Measurements from ENCODE around the gene LEKR1.

Gene LEKR1

DNA sequence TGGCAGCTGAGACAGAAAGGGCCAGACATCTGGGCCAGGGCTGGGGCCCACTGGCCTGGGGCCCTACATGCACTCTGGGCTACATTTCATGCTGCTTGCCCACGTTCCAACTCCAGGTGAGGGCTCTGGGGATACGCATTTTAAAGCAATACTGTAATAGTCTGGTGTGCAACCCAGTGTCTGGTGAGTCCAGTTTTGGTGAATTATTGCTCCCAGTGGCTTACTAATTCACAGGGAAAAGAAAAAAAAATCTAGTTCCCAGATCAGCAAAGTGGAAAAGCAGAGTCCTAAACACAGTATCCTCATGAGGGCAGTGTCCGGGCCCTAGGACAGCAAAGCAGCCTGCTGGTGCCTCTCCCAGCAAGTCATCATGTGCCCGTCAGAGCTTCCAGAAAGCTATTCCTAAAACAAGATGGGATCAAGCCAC, 251.4 kb downstream of the LEKR1 start:
- DNase-seq (ENCODE audit: low read depth in 2 of 3, low spot score in 1 of 3): no peak

DNA sequence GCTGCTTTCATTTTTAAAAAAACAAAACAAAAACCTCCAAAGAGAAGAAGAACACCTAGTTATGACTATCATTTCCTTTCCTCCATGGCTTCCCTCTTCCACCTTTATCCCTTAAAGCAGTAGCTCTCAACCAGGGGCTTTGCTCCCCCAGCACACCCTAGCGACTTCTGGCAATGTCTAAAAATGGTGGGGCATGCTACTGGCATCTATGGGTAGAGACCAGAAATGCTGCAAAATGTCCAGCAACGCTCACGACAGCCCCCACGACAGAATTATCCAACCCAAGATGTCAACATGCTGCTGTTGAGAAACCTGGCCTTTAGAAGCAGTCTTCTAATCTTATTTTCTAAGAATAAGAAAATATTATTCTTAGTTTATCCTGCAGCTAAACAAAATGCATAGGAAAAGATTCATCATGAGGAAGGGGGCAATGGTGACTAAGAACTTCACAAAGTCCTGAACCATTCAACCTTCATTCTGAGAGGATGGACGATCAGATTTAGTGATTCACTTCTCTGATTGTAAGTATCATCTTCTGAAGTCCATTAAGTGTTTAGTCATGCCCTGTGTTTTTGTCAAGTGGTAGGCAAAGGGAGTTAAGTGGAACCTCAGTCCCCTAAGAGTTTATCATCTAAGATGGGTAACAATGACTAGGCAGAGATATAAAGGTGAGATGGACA, 252.1 kb downstream of the LEKR1 start:
- no peak for DNase-seq (ENCODE audit: low read depth in 2 of 3, low spot score in 1 of 3)

DNA sequence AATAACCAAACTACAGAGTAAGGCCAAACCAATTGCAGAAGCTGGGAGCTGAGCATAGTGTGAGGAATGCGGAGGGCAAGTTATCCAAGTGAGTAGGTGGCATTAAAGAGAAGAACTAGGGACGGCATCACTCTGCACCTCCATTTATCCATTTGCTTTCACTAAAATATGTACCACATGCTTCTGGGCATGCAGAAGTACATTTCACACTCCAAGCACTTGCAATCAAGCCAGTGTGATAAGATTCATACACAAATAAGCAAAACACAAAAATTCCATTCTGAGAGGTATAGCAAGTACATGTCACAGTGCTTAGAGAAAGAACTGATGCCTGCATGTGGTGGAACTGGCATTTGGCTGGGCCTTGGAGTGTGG, 252.6 kb downstream of the LEKR1 start:
- no peak for DNase-seq (ENCODE audit: low read depth in 2 of 3, low spot score in 1 of 3)

DNA sequence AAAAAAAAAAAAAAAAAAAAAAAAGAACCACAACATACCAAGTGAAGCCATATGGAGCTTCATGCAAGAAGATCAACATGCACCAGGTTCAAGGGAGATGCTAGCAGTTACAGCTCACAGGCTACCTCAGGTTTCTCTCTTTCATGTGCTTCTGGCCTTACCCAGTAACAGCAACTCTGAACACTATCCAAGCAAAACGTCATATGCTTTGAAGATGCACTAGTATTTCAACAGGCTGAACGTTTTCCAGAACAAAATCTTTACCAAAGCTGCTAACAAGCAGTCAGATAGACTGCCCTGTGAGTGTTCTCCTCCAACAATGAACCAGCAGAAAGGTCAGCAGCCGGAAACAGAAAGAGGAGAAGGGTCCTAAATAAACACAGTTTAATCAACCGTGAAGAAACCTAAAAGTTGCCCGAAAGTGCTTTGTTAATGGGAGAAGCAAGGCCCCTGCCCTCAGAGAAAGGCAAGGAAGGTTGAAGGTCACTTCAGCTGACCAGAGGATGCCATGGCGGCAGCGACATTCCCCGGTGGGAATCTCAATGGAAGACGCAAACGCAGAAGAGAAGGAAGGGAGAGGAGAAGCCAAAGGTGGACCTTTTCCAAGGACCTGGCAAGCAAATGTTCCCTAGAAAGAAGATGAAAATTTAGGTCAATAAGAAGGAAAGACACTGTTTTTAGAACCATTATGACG, 253.7 kb downstream of the LEKR1 start:
- DNase-seq (ENCODE audit: low read depth in 2 of 3, low spot score in 1 of 3): no peak

DNA sequence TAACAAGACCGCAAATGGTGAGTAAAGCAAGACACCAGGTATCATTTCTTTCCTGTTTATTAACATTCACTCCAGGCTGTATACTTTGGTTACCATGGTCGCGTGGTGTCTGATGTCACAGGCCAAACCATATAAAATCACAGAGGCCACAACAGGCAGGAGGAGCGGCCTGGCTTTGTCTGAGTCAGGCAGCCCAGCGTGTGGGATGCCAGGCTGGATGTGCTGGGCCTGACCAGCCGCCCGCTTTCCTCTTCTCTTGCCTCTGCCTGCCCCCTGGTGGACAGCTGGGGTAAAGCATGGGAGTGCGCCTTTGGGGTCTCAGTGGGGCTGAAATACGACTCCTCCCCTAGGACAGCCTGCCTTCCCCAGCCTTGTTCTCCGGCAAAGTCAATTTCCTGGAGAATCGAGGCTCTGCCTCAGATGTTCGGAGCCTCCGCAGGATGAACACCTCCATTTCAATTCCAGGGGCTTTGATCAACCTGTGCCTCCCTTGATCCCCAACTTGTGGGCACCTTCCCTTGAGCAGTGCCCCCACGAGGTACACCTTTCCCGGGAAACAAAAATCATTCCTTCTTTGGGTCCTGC, 255.6 kb downstream of the LEKR1 start:
- peak; percentile 74 to 92 (median 84) for DNase-seq (ENCODE audit: low read depth in 2 of 3, low spot score in 1 of 3)

DNA sequence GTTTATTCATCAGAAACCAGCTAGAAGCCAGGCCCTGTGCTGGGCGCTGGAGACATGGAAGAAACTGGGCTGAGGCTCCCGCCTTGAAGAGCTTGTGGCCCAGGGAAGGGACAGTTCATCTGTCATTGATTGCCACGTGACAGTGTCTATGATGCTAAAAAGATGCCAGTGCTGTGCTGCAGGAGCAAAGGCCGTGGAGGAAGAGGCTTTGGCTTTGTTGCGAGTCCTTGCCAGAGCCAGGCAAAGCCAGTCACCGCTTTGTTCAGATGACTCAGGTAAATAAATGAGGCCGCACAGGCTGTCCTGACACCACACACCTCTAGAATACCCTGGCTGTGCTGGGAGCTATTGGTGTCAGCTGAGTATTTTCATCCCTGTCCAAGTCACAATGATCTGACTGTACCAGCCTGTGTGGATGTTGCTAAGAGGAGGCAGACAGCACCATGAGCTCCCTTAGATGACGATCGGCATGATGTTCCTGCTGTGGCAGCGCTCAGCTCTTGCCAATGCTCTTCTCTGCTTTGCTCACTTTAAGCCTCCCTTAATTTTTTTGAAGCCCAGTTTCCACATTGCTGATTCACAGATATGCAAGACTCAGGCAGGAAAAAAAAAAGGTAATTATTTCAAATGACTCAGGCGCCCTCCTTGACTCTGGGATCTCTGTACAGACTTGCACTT, 256.3 kb downstream of the LEKR1 start:
- no peak for DNase-seq (ENCODE audit: low read depth in 2 of 3, low spot score in 1 of 3)

DNA sequence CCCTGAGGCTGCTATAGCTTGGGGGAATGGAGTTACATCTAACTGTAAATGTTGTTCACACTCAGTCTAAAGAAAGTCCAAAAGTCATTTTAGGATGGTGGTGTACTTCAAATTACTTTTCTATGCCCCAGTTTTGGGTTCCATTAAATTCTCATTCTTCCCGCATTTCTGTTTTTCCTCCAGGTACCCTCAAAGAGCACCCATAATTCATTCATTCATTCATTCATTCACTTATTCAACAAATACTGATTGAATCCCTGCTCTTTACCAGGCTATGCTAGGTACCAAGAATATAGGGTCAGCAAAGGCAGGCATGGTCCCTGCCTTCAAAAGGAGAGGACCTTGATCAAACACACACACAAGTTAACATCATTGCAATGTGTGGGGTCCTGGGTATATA, 257.7 kb downstream of the LEKR1 start:
- DNase-seq (ENCODE audit: low read depth in 2 of 3, low spot score in 1 of 3): no peak

DNA sequence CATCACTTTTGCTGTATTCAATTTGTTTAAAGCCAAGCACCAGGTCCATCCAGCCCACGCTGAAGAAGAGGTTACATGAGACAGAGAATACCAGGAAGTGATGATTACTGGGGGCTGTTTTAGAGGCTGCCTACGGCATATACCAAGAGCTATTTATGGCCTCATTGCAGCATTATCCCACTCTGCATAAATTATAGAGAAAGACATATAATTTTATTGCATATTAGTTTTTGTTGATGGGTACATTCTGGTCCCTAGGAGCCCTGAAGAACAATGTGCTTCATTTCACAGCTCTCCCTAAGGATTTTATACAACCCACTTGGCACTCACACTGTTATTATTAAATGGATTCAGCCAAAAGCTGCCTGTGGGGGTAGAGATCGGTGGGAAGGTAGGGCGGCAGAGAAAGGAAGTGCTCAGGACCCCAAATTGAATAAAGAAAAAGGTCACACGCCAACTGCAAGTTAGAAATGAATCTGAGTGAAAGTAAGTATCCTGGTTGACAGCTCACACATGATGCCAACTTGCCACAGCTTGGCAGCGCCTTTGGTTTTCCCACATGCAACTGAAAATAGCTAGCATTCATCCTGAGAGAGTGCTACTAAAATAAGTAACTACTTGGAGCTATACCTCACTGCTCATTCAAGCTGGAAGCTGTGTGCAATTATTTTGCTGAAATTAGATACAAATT, 260.1 kb downstream of the LEKR1 start:
- DNase-seq (ENCODE audit: low read depth in 2 of 3, low spot score in 1 of 3): no peak

DNA sequence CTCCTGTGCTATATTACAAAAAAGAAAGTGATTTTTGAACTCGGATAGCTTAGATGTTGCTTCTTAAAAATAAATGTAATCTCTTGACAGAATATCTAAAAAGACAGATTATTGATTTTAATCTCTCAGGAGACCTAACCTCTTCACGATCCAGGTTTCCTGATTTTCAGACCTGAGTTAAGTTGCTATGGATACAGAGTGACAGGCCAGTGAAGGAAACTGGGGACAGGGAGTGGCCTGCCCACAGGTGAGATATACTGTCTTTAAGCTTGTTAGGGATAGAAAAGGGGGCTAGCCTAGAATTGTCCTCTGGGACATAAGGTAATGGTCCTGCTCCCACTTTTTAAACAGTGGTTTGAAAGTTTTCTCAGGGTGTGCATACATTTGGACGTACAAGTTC, 260.6 kb downstream of the LEKR1 start:
- DNase-seq (ENCODE audit: low read depth in 2 of 3, low spot score in 1 of 3): no peak

DNA sequence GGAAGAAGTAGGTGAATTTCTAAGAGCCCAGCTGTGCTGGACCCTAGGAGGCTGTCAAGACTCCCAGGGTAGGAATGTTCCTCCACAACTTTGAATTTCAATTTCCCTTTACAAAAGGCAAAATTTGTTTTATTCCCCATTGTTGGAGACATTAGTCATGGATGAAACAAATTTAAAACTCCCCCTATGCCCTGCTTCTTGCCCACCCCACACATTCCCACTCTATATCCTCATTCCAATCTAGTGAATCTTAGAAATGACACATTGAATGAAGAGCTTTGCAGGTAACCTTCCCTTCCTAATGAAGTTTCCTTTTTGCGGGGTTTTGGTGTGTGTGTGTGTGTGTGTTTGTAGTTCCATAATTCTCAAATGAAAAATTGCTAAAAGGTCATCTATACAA, 261.2 kb downstream of the LEKR1 start:
- no peak for DNase-seq (ENCODE audit: low read depth in 2 of 3, low spot score in 1 of 3)

DNA sequence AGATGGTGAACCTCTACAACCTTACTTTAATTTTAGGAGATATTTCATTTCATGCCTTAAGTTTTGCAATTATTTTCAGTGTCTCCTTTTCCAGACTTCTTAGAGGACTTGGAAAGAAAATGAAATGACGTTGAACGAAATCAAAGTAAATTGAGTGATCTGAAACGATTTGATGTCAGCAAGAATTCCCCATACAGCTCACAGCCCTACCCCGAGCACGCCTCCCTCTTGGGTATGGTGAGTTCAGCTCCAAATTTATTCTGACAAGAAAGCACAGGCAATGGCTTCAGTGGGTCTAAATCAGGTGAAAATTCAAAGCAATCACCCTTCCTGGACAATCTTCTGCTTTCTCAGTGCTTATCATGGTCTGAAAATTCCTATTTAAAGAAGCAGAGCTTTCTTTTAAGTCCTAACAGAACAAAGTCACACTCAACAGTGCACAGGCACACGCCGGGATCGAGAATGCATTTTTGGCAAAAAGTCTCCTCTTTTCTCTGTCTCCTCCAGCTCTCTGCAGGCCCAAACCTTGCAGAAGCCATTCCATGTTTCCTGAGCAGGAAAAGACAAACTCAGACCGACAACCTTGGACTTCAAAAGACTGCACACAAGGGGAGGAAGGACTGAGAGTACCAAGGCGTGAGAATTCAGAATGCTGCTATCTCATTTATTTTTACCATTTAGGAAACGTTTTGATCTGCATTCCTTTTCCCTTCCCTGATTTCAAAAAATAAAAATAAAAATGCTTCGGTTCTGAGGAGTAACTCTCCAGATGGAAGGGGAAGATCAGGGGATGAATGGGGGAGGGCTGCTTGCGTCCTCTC, 261.8 kb downstream of the LEKR1 start:
- no peak for DNase-seq (ENCODE audit: low read depth in 2 of 3, low spot score in 1 of 3)

DNA sequence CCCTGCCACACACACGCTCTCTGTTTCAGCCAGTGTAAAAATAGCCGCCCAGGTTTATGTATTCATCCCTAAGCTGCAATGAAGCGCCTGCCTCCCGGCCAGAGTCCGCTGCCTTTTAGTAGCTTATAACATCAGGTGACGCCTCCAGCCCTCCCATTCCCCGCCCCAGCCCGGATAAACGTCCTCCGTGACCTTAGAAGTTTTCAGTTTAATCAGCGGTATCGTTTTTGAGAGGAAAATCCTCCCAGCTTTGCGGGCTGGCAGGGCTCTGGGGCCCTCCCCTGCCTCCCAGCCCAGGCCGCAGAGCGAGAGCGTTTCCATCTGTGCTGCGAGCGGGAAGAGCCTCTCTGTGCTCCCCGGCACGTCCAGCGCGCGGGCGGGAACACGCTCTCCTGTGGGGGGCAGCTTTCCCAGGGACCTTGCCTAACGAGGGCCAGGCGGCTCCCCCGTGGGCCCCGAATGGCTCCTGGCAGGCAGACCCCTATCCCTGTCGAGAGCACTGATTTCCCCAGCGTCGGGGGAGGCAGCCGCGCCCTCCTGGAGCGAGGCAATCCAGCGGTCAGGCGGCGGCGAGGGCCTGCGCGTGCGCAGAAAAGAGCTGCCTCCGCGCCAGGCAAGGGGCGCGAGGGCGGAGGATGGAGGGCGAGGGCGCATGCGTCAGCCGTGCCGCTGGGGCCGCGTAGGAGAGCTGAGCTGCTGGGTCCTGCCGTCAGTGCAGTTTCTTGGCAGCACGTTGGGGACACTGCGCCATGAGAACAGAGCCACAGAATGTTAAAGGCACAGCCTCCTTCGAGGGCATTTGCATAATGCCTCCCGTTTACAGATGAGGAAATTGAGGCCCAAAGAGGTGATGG, 262.7 kb downstream of the LEKR1 start:
- peak; percentile 91 to 94 (median 93) for DNase-seq (ENCODE audit: low read depth in 2 of 3, low spot score in 1 of 3)

DNA sequence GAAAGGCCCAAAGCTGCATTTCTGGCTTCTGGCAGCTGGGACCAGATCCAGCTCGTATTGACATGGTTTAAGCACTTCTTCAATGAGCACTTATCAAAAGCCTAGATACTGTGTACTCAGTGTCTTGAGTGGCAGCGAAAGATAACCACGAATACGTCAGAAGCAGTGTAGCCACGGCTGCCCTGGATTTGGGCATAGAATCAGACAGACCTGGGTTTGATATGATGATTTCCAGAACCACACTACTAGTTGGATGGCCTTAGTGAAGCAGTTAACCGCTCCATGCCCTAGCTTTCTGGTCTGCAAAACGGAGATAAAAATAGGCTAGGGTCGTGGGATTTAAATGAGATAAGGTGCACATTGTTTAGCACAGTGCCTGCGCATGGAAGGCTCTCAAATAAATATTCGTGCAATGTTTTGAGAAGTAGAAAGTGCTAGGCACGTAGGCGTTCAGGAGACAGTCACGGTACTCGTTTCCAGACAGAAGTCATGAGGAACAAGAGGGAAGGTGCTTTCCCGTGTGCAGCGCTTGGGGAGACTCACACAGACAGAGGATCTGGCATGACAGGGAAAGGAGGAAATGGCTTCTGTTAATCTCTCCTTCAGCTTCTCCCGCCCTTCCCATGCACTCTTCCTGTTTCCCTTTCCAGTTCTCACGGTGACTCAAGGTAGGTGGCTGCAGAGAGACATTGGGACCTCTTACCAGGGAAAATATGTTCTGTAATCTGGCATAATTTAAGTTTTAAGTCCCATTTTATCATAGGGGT, 263.5 kb downstream of the LEKR1 start:
- peak in 1 of 3 donors; percentile 16 for DNase-seq (ENCODE audit: low read depth in 2 of 3, low spot score in 1 of 3)

DNA sequence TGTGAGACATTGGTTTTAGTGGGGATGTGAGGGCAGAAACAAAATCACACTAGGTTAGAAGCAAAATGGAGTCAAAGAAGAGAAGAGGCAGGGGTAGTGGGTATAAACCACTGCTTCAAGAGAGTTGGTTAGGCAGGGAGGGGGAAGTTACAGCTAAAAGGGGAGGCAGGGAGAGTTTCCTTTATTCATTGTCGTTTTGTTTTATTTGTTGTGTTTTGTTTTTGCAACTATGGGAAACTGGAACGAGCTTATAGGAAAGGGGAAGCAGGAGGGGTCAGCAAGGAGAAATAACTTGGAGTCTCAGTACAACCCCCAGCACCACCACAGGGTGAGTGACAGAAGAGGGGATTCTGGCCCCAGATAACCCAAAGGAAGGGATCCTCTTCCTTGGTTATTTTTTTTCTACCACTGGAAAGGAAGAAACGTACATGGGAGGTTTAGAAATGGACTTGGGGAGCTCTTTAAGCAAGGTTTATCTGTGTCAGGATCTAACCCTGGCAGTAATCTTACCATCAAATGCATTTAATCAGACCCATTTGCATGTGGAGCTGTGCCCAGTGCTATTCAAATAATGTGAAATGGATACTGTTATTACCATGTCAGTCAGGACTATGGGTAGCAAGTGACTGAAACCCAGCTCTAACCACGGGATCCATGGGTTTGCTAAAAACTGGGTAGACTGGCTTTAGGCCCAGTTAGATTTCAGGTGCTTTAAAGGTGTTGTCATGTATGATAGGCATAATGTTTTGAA, 265.1 kb downstream of the LEKR1 start:
- no peak for DNase-seq (ENCODE audit: low read depth in 2 of 3, low spot score in 1 of 3)

DNA sequence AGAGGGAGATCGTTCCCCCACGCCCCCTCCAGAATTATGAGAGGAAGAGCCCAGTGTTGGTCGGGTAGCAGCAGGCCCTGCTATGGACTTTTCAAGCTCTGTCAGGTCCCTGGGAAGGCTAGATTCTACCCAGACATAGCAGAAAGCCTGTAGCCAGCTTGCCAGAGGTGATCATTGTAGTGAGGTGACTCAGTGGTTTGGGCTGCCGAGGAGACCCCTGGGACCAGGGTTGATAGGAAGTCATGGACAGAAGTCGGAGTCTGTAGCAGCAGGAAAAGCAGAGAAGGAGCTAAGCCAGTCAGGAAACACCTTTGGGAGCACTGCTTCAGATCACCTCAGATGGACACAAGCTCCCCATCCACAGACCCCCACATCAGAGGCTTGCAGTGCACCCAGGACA, 266.1 kb downstream of the LEKR1 start:
- no peak for DNase-seq (ENCODE audit: low read depth in 2 of 3, low spot score in 1 of 3)

DNA sequence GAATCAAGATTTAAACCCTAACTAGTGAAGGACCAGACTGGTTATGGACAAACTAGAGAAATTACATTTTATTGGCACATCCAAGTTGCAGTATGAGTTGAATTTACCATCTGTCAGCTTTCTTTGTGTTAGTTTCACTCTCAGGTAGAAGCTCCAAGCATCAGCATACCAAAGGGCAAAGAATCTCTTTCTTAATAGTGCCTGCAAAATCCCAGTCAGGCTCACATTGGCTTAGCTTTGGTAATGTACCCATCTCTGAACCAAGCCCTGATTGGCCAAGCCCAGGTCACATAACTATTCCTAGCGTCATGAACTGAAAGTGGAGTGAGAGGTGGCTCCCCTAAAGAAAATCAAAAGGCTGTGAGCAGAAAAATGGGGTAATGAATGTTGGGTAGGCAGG, 266.9 kb downstream of the LEKR1 start:
- no peak for DNase-seq (ENCODE audit: low read depth in 2 of 3, low spot score in 1 of 3)

DNA sequence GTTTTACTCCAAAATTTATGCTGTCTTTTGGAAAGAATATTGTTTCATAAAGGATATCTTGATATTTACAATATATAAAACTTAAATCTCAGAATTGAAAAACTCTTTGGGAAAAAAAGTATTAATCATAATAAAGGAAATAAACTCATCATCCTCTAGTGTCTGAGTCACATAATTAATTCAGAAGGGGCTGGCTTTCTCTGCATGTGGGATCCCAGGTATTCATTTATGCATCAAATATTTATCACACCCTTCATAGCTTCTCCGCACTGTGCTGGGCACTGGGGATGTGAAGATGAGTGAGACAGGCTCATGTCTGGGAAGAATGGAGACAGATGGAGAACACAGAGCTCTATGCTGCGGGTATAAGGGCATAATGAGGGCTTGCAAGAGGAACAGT, 268.1 kb downstream of the LEKR1 start:
- no peak for DNase-seq (ENCODE audit: low read depth in 2 of 3, low spot score in 1 of 3)

DNA sequence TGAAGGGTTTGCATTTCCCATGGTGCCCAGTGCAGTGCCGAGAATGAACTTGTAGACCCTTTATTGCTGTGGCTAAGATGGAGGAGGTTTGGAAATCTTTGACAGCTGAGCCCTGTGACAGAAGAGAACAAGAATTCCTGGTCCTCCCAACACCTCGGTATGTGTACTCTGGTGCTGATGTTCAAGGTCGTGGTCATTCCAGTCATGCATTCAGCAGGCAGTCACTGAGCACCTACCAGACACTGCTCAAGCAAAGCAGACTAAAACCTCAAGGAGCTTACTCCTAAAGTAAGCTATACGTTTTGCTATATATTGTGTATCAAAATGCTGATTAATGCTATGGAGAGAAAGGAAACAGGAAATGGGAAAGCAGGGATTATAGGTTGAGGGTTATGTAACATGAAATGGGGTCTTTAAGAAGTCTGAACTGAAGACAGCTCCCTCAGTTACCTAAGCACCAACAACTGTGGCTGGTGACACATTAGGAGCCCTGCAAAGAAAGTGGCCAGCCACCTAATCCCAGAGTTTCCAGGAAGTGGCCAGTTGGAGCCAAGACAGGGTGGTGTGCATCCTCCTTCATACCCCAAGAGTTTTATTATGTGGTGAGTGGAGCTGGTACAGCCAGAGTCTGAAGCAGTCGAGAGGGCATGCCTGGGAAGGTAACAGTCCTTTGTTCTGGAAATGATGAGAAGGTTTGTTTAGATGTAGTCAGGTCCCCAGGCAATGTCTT, 268.8 kb downstream of the LEKR1 start:
- DNase-seq (ENCODE audit: low read depth in 2 of 3, low spot score in 1 of 3): no peak
